Measurements from ENCODE around the gene ZNF692. TPM values are rescaled to one million over a fixed set of nuclear protein-coding genes. Genes with fewer than 3 reads are reported as not detected.
A peak's percentile ranks its signal among the peaks of the same experiment; 100 is the strongest.

Gene ZNF692
- total RNA-seq, 2 donors from 2014 or later: 21.1 to 35.3 TPM

DNA sequence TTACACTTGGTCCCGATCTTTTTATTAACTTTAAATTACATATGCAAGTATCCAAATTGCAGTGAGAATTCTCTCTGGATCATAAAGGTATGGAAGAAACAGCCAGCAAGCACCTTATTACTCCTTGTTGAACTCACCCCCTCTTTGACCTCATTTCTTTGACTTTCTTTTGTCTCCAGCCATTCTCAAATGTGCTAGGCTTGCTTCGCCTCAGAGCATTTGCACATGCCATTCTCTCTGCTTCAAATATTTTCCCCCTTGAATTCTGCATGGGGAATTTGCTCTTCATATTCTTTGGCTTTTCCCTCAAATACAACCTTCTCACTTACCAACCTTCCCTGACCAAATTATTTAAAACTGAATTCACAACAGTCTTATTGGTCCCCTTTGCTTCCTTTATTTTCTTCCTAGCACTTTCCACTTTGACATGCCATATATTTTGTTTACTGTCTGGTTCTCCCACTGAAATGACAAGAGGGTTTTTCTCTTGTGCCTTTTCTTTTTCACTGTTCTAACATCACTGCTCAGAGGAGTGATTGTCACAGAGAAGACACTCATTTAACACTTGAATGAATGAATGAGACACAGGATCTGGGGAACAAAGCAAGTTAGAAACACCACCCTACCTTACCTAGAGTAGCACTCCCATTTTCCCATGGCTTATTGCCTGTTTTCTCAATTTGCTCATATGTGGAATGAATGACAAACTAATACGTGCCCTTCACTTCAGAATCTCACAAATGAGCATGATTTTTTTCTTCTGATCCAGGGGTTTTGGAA is 45.7 kb upstream of the ZNF692 start:
- Histone ChIP-seq H3K4me3 (no peak overlapping the region), H3K9me3 (no peaks in the 10 kb centered on the region), H3K36me3 (no peaks in the 10 kb centered on the region), H3K27me3 (replicated peaks; ENCODE audit: insufficient read depth) (no peaks in the 10 kb centered on the region), H3K4me1 (ENCODE audit: control insufficient read depth in 1 of 2, low read depth in 2 of 2) (peaks cover 0 to 17% of the 10 kb centered on the region in 2 donors), H3K27ac (peak overlapping the region in 1 of 2 donors; percentile 88)
- ATAC-seq (ENCODE audit: insufficient number of reproducible peaks, low FRiP score, low read depth) (no peak), DNase-seq (ENCODE audit: low spot score) (no peak)
- TF ChIP-seq, protein P1, sequence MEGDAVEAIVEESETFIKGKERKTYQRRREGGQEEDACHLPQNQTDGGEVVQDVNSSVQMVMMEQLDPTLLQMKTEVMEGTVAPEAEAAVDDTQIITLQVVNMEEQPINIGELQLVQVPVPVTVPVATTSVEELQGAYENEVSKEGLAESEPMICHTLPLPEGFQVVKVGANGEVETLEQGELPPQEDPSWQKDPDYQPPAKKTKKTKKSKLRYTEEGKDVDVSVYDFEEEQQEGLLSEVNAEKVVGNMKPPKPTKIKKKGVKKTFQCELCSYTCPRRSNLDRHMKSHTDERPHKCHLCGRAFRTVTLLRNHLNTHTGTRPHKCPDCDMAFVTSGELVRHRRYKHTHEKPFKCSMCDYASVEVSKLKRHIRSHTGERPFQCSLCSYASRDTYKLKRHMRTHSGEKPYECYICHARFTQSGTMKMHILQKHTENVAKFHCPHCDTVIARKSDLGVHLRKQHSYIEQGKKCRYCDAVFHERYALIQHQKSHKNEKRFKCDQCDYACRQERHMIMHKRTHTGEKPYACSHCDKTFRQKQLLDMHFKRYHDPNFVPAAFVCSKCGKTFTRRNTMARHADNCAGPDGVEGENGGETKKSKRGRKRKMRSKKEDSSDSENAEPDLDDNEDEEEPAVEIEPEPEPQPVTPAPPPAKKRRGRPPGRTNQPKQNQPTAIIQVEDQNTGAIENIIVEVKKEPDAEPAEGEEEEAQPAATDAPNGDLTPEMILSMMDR (IDR thresholded peaks at IDR 0.05): no peak

DNA sequence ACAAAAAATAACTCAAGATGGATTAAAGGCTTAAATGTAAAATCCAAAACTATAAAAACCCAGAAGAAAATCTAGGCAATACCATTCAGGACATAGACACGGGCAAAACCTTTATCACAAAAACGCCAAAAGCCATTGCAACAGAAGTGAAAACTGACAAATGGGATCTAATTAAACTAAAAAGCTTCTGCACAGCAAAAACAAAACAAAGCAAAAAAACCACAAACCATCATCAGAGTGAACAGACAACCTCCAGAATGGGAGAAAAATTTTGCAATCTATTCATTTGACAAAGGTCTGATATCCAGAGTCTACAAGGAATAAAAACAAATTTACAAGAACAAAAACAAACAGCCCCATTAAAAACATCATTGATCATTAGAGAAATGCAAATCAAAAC is 42.7 kb upstream of the ZNF692 start:
- H3K9me3 ChIP-seq: no peaks in the 10 kb centered on the region
- TF ChIP-seq, protein P1 (IDR thresholded peaks at IDR 0.05): no peak
- no peak for ATAC-seq (ENCODE audit: insufficient number of reproducible peaks, low FRiP score, low read depth)
- no peaks in the 10 kb centered on the region for H3K27me3 ChIP-seq (replicated peaks; ENCODE audit: insufficient read depth)
- peaks cover 0 to 7% of the 10 kb centered on the region in 2 donors for H3K4me1 ChIP-seq (ENCODE audit: control insufficient read depth in 1 of 2, low read depth in 2 of 2)
- H3K36me3 ChIP-seq: no peaks in the 10 kb centered on the region
- no peak overlapping the region for H3K4me3 ChIP-seq
- no peak for DNase-seq (ENCODE audit: low spot score)
- no peak overlapping the region for H3K27ac ChIP-seq

DNA sequence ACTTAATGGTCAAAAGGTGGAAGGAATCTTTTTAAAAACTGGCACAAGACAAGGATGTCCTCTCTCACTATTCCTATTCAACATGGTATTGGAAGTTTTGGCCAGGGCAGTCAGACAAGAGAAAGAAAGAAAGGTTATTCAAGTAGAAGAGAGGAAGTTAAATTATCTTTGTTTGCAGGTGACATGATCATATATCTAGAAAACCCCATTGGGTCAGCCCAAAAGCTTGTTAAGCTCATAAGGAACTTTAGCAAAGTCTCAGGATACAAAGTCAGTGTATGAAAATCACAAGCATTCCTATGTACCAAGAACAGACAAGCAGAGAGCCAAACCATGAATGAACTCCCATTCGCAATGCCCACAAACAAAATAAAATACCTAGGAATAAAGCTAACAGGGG is 41.8 kb upstream of the ZNF692 start:
- Histone ChIP-seq H3K4me1 (ENCODE audit: control insufficient read depth in 1 of 2, low read depth in 2 of 2) (peaks cover 0 to 4% of the 10 kb centered on the region in 2 donors), H3K36me3 (no peaks in the 10 kb centered on the region), H3K9me3 (no peaks in the 10 kb centered on the region), H3K27me3 (replicated peaks; ENCODE audit: insufficient read depth) (no peaks in the 10 kb centered on the region), H3K27ac (no peak overlapping the region), H3K4me3 (no peak overlapping the region)
- ATAC-seq (ENCODE audit: insufficient number of reproducible peaks, low FRiP score, low read depth) (no peak), DNase-seq (ENCODE audit: low spot score) (no peak)
- TF ChIP-seq, protein P1 (IDR thresholded peaks at IDR 0.05): no peak

DNA sequence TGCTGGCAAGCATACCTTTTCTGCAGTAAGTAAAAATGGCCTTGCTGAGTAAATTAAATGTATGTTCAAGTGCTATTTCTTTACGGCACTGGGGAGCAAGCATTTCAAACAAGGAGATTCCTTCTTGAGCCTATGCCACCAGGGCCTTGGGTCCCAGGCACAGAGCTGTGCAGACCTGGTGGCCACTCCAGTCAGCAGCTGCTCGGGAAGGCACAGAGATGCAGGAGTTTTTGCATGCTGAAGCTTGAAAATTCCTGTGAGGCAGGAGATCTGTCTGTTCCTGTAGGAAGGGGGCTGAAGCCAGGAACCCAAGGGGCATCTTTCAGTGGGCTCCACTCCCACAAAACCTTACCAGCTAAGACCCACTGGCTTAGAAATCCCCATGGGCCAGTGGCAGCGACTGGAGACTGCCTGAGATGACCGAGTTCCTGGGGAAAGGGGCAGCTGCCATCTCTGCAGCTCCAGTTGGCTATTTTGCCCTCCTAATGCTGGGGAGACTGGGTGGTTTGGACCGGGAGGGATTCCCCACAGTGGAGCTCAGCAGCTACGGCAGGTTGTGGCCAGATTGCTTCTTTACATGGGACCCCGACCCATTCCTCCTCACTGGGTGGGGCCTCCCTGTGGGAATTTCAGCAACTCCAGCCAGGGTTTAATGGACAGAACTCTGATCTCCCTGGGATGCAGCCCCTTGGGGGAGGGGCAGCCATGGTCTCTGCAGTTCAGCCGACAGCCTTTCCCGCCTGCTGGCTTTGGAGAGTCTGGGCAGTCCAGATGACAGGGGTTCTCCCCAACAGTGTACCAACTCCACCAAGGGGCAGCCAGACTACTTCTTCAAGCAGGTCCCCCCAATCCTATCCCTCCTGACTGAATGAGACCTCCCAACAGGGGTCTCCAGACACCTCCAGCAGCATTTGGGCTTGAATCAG is 38.8 kb upstream of the ZNF692 start:
- no peaks in the 10 kb centered on the region for H3K4me1 ChIP-seq (ENCODE audit: control insufficient read depth in 1 of 2, low read depth in 2 of 2)
- TF ChIP-seq, protein P1 (IDR thresholded peaks at IDR 0.05): no peak
- no peak overlapping the region for H3K4me3 ChIP-seq
- no peak for ATAC-seq (ENCODE audit: insufficient number of reproducible peaks, low FRiP score, low read depth)
- H3K27me3 ChIP-seq (replicated peaks; ENCODE audit: insufficient read depth): no peaks in the 10 kb centered on the region
- no peaks in the 10 kb centered on the region for H3K9me3 ChIP-seq
- no peaks in the 10 kb centered on the region for H3K36me3 ChIP-seq
- no peak for DNase-seq (ENCODE audit: low spot score)
- H3K27ac ChIP-seq: no peak overlapping the region

DNA sequence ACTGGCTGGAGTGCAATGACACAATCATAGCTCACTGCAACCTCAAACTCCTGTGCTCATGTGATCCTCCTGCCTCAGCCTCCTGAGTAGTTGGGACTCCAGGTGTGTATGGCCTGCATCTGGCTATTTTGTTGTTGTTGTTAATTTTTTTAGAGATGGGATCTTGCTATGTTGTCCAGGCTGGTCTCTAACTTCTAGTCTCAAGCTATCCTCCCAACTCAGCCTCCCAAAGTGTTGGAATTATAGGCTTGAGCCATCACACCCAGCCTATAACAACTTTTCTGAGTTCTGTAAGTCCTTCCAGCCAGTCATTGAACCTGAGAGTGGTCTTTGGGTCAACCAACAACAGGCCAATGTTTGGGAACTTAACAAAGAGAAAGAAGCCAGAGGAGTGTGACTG is 36.0 kb upstream of the ZNF692 start:
- DNase-seq (ENCODE audit: low spot score) (no peak), ATAC-seq (ENCODE audit: insufficient number of reproducible peaks, low FRiP score, low read depth) (no peak)
- Histone ChIP-seq H3K4me1 (ENCODE audit: control insufficient read depth in 1 of 2, low read depth in 2 of 2) (no peaks in the 10 kb centered on the region), H3K9me3 (no peaks in the 10 kb centered on the region), H3K4me3 (no peak overlapping the region), H3K27me3 (replicated peaks; ENCODE audit: insufficient read depth) (no peaks in the 10 kb centered on the region), H3K36me3 (no peaks in the 10 kb centered on the region), H3K27ac (no peak overlapping the region)
- TF ChIP-seq, protein P1 (IDR thresholded peaks at IDR 0.05): no peak
